ENCODE data around the gene MAP3K2.

MAP3K2 gene

GRCh38 chr2:127332335-127332734, 55.4 kb downstream of the MAP3K2 start:
- Histone ChIP-seq H3K79me2 (ENCODE audit: insufficient read depth, low read length) (no peaks in the 10 kb centered on the region), H2AFZ (ENCODE audit: low read length) (no peak overlapping the region), H3K4me1 (ENCODE audit: insufficient read depth, low read length, severe bottlenecking) (no peaks in the 10 kb centered on the region), H3K36me3 (ENCODE audit: insufficient read depth, low read length) (peaks cover 52% of the 10 kb centered on the region), H3F3A (ENCODE audit: insufficient read depth, low read length) (no peaks in the 10 kb centered on the region), H3K9me2 (ENCODE audit: low read depth, low read length) (no peaks in the 10 kb centered on the region), H3K27ac (ENCODE audit: low read depth, low read length, poor library complexity, severe bottlenecking) (no peak overlapping the region), H3K9ac (ENCODE audit: low read length) (no peak overlapping the region), H3K4me3 (ENCODE audit: low read depth, low read length, poor library complexity, severe bottlenecking) (no peak overlapping the region), H3K27me3 (ENCODE audit: insufficient read depth, low read length) (no peaks in the 10 kb centered on the region), H3K4me2 (ENCODE audit: low read length) (no peak overlapping the region), H3K9me3 (ENCODE audit: low read length) (no peaks in the 10 kb centered on the region), H4K20me1 (ENCODE audit: insufficient read depth, low read length) (no peaks in the 10 kb centered on the region)
- TF ChIP-seq EZH2 (IDR thresholded peaks at IDR 0.05; ENCODE audit: borderline replicate concordance, low read length) (no peak), CTCF (IDR thresholded peaks at IDR 0.05; ENCODE audit: low read length) (no peak)

- Histone ChIP-seq H2AFZ (ENCODE audit: low read length) (no peak overlapping the region), H3K4me2 (ENCODE audit: low read length) (no peak overlapping the region), H4K20me1 (ENCODE audit: insufficient read depth, low read length) (no peaks in the 10 kb centered on the region), H3K27ac (ENCODE audit: low read depth, low read length, poor library complexity, severe bottlenecking) (no peak overlapping the region), H3F3A (ENCODE audit: insufficient read depth, low read length) (no peaks in the 10 kb centered on the region), H3K27me3 (ENCODE audit: insufficient read depth, low read length) (no peaks in the 10 kb centered on the region), H3K36me3 (ENCODE audit: insufficient read depth, low read length) (peaks cover 42% of the 10 kb centered on the region), H3K9ac (ENCODE audit: low read length) (no peak overlapping the region), H3K4me3 (ENCODE audit: low read depth, low read length, poor library complexity, severe bottlenecking) (no peak overlapping the region), H3K9me2 (ENCODE audit: low read depth, low read length) (no peaks in the 10 kb centered on the region), H3K79me2 (ENCODE audit: insufficient read depth, low read length) (no peaks in the 10 kb centered on the region), H3K4me1 (ENCODE audit: insufficient read depth, low read length, severe bottlenecking) (no peaks in the 10 kb centered on the region), H3K9me3 (ENCODE audit: low read length) (no peaks in the 10 kb centered on the region)
- no peak for TF ChIP-seq EZH2 (IDR thresholded peaks at IDR 0.05; ENCODE audit: borderline replicate concordance, low read length)
- no peak for TF ChIP-seq CTCF (IDR thresholded peaks at IDR 0.05; ENCODE audit: low read length)
These were observed 57.0 kb downstream of the MAP3K2 start for GRCh38 chr2:127330753-127331152.

GRCh38 chr2:127326289-127326945, 61.4 kb downstream of the MAP3K2 start:
- no peak overlapping the region for H3K4me3 ChIP-seq (ENCODE audit: low read depth, low read length, poor library complexity, severe bottlenecking)
- peaks cover 48% of the 10 kb centered on the region for H3K36me3 ChIP-seq (ENCODE audit: insufficient read depth, low read length)
- H3K4me2 ChIP-seq (ENCODE audit: low read length) = no peak overlapping the region
- no peaks in the 10 kb centered on the region for H3K27me3 ChIP-seq (ENCODE audit: insufficient read depth, low read length)
- no peaks in the 10 kb centered on the region for H3K4me1 ChIP-seq (ENCODE audit: insufficient read depth, low read length, severe bottlenecking)
- H3K9ac ChIP-seq (ENCODE audit: low read length) = no peak overlapping the region
- H3K79me2 ChIP-seq (ENCODE audit: insufficient read depth, low read length) = no peaks in the 10 kb centered on the region
- no peaks in the 10 kb centered on the region for H3K9me2 ChIP-seq (ENCODE audit: low read depth, low read length)
- TF ChIP-seq CTCF (IDR thresholded peaks at IDR 0.05; ENCODE audit: low read length) = no peak
- no peak for TF ChIP-seq EZH2 (IDR thresholded peaks at IDR 0.05; ENCODE audit: borderline replicate concordance, low read length)
- 0 out of 2 replicates have a peak, but pooled peaks cover 1% of the 10 kb centered on the region for H3K9me3 ChIP-seq (ENCODE audit: low read length)
- H2AFZ ChIP-seq (ENCODE audit: low read length) = no peak overlapping the region
- no peaks in the 10 kb centered on the region for H4K20me1 ChIP-seq (ENCODE audit: insufficient read depth, low read length)
- H3F3A ChIP-seq (ENCODE audit: insufficient read depth, low read length) = no peaks in the 10 kb centered on the region
- no peak overlapping the region for H3K27ac ChIP-seq (ENCODE audit: low read depth, low read length, poor library complexity, severe bottlenecking)

All from OCI-LY1 (cell line).